ENCODE results near the gene CLCNKA. TPM values are rescaled to one million over a fixed set of nuclear protein-coding genes. Genes with fewer than 3 reads are reported as not detected.
"Not testable (repeated sequence)": the region's sequence is repeated elsewhere in the genome, so short reads cannot be mapped to it uniquely, and the experiment has no call there.

Gene CLCNKA
- polyA plus RNA-seq, 1 of the 3 experiments (the other 2 are of a cell fraction), result 0.03 TPM

DNA sequence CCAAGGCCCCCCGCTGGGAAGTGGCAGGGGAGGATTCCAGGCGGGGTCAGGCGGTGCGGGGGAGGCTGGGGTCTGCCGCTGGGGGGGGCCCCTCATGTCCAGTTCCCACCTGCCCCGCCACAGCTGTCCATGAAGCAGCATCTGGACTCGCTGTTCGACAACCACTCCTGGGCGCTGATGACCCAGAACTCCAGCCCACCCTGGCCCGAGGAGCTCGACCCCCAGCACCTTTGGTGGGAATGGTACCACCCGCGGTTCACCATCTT is 7.1 kb downstream of the CLCNKA start:
- WGBS (ENCODE audit: low lambda C conversion rate), result 93% methylated on average over 6 of the region's 13 CpGs

DNA sequence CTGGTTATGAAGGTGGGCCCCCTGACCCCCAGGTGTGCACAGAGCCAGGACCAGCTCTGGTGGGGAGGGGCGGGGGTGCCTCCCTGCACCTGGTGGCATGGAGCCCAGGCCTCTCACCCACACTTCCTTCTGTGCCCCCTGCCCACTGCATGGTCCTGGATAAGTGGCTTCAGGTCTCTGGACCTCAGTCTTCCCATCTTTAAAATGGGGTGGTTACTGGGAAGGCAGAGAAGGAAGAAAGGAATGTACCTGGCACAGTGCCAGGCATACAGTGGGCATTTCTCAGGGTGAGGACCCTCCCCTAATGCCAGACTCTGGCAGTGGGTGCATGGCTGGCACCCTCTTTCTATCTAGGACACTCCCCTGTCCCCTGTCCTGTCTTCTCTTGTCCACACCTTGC is 7.5 kb downstream of the CLCNKA start:
- H3K4me1 ChIP-seq (ENCODE audit: control insufficient read depth in 1 of 2, insufficient read depth in 2 of 2, low read depth in 1 of 2, low read length in 1 of 2), result peaks cover 0 to 11% of the 10 kb centered on the region in 2 experiments; a peak in 1 of 4 replicates
- no peaks in the 10 kb centered on the region for H3K36me3 ChIP-seq (replicated peaks in 1 of 2; ENCODE audit: control insufficient read depth in 1 of 2, insufficient read depth in 2 of 2, low read length in 1 of 2)
- CTCF ChIA-PET, result interaction anchor here (5.8 kb wide), 1 partner anchor 20 kb away, joined by 44 read pairs; no protein-coding TSS in a partner anchor
- H4K20me1 ChIP-seq (ENCODE audit: insufficient read depth), result no peaks in the 10 kb centered on the region
- H3K4me3 ChIP-seq (ENCODE audit: low read depth in 2 of 2, low read length in 1 of 2), result no peak overlapping the region
- TF ChIP-seq GATA2 (CRISPR knock-in tag; IDR thresholded peaks at IDR 0.05) (no peak), EZH2phosphoT487 (IDR thresholded peaks at IDR 0.05; ENCODE audit: borderline replicate concordance, low read depth) (no peak), RFX5 (IDR thresholded peaks at IDR 0.05; ENCODE audit: low read length) (no peak)
- no peak overlapping the region for H3K27ac ChIP-seq (ENCODE audit: low read depth in 2 of 2, low read length in 1 of 2)
- H3F3A ChIP-seq (replicated peaks; ENCODE audit: insufficient read depth), result no peaks in the 10 kb centered on the region
- no peak for DNase-seq
- WGBS (ENCODE audit: low lambda C conversion rate), result 67% methylated on average over 1 of the region's 1 CpG
- H3K9me2 ChIP-seq, result no peaks in the 10 kb centered on the region
- H3K4me2 ChIP-seq, result no peak overlapping the region
- no peak overlapping the region for H2AFZ ChIP-seq (ENCODE audit: low read depth)
- H3K9me3 ChIP-seq, result no peaks in the 10 kb centered on the region
- no peaks in the 10 kb centered on the region for H3K79me2 ChIP-seq (ENCODE audit: insufficient read depth)
- no peaks in the 10 kb centered on the region for H3K27me3 ChIP-seq (ENCODE audit: insufficient read depth)
- H3K9ac ChIP-seq, result no peak overlapping the region
- POLR2A ChIA-PET, result no interaction called here

More for the DNA sequence above, 7.1 kb downstream of the CLCNKA start:
- POLR2A ChIA-PET; H3K79me2 ChIP-seq (ENCODE audit: insufficient read depth); H3K27ac ChIP-seq (ENCODE audit: low read depth in 2 of 2, low read length in 1 of 2); H3K4me2 ChIP-seq; H3K4me3 ChIP-seq (ENCODE audit: low read depth in 2 of 2, low read length in 1 of 2); H3F3A ChIP-seq (replicated peaks; ENCODE audit: insufficient read depth); DNase-seq; H3K9me2 ChIP-seq; H2AFZ ChIP-seq (ENCODE audit: low read depth); H3K9ac ChIP-seq; H4K20me1 ChIP-seq (ENCODE audit: insufficient read depth); H3K27me3 ChIP-seq (ENCODE audit: insufficient read depth); H3K9me3 ChIP-seq; H3K36me3 ChIP-seq (replicated peaks in 1 of 2; ENCODE audit: control insufficient read depth in 1 of 2, insufficient read depth in 2 of 2, low read length in 1 of 2): not testable (repeated sequence)
- CTCF ChIA-PET, result interaction anchor here (5.8 kb wide), 1 partner anchor 20 kb away, joined by 44 read pairs; no protein-coding TSS in a partner anchor
- peaks cover 0 to 11% of the 10 kb centered on the region in 2 experiments; a peak in 1 of 4 replicates for H3K4me1 ChIP-seq (ENCODE audit: control insufficient read depth in 1 of 2, insufficient read depth in 2 of 2, low read depth in 1 of 2, low read length in 1 of 2)

DNA sequence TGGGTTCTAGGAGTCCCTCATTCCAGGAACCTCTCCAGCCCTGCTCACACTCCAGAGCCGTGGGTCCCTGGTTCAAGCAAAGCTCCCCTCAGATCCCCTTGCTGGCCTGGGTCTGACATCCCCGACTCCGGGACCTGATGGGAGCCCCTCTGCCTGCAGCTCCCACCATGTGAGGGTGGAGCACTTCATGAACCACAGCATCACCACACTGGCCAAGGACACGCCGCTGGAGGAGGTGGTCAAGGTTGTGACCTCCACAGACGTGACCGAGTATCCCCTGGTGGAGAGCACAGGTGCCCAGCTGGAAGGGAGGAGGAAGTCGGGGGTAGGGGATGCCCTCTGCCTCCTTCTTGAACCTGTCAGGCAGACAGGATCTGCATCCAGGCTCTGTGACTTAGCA is 9.7 kb downstream of the CLCNKA start:
- Histone ChIP-seq H3K9ac (no peak overlapping the region), H3K27me3 (ENCODE audit: insufficient read depth) (no peaks in the 10 kb centered on the region), H3K4me2 (no peak overlapping the region), H3K36me3 (replicated peaks in 1 of 2; ENCODE audit: control insufficient read depth in 1 of 2, insufficient read depth in 2 of 2, low read length in 1 of 2) (no peaks in the 10 kb centered on the region), H3K9me3 (no peaks in the 10 kb centered on the region), H3K9me2 (no peaks in the 10 kb centered on the region), H3K27ac (ENCODE audit: low read depth in 2 of 2, low read length in 1 of 2) (no peak overlapping the region), H3F3A (replicated peaks; ENCODE audit: insufficient read depth) (no peaks in the 10 kb centered on the region), H2AFZ (ENCODE audit: low read depth) (no peak overlapping the region), H4K20me1 (ENCODE audit: insufficient read depth) (no peaks in the 10 kb centered on the region), H3K4me1 (ENCODE audit: control insufficient read depth in 1 of 2, insufficient read depth in 2 of 2, low read depth in 1 of 2, low read length in 1 of 2) (peaks cover 0 to 11% of the 10 kb centered on the region in 2 experiments; a peak in 1 of 4 replicates), H3K4me3 (ENCODE audit: low read depth in 2 of 2, low read length in 1 of 2) (no peak overlapping the region), H3K79me2 (ENCODE audit: insufficient read depth) (no peaks in the 10 kb centered on the region)
- no peak for DNase-seq
- ChIA-PET POLR2A (no interaction called here), CTCF (interaction anchor here (1.0 to 5.8 kb wide), 8 partner anchors 14 to 240 kb away, joined by 3 to 44 read pairs (median 10); partner anchors contain the start of gene HSPB7)
- 80% methylated on average over 7 of the region's 8 CpGs for WGBS (ENCODE audit: low lambda C conversion rate)
- TF ChIP-seq TEAD4 (IDR thresholded peaks at IDR 0.05; ENCODE audit: borderline replicate concordance, insufficient read depth) (no peak), GATA2 (CRISPR knock-in tag; IDR thresholded peaks at IDR 0.05) (no peak), MXI1 (IDR thresholded peaks at IDR 0.05; ENCODE audit: low read depth, low read length) (no peak), CHD2 (IDR thresholded peaks at IDR 0.05; ENCODE audit: low read length, partially characterized antibody) (no peak), EZH2phosphoT487 (IDR thresholded peaks at IDR 0.05; ENCODE audit: borderline replicate concordance, low read depth) (no peak), SMC3 (IDR thresholded peaks at IDR 0.05; ENCODE audit: low read depth, low read length) (no peak), RAD21 (IDR thresholded peaks at IDR 0.05; ENCODE audit: low read length) (no peak), SIN3A (IDR thresholded peaks at IDR 0.05; ENCODE audit: borderline replicate concordance, low read depth, low read length) (no peak), EP300 (IDR thresholded peaks at IDR 0.05; ENCODE audit: borderline replicate concordance in 1 of 2, low read depth in 1 of 2, low read length in 1 of 2) (no peak), GABPA (IDR thresholded peaks at IDR 0.05; ENCODE audit: low read depth) (no peak), RFX5 (IDR thresholded peaks at IDR 0.05; ENCODE audit: low read length) (no peak)
- TF ChIP-seq, protein P1, sequence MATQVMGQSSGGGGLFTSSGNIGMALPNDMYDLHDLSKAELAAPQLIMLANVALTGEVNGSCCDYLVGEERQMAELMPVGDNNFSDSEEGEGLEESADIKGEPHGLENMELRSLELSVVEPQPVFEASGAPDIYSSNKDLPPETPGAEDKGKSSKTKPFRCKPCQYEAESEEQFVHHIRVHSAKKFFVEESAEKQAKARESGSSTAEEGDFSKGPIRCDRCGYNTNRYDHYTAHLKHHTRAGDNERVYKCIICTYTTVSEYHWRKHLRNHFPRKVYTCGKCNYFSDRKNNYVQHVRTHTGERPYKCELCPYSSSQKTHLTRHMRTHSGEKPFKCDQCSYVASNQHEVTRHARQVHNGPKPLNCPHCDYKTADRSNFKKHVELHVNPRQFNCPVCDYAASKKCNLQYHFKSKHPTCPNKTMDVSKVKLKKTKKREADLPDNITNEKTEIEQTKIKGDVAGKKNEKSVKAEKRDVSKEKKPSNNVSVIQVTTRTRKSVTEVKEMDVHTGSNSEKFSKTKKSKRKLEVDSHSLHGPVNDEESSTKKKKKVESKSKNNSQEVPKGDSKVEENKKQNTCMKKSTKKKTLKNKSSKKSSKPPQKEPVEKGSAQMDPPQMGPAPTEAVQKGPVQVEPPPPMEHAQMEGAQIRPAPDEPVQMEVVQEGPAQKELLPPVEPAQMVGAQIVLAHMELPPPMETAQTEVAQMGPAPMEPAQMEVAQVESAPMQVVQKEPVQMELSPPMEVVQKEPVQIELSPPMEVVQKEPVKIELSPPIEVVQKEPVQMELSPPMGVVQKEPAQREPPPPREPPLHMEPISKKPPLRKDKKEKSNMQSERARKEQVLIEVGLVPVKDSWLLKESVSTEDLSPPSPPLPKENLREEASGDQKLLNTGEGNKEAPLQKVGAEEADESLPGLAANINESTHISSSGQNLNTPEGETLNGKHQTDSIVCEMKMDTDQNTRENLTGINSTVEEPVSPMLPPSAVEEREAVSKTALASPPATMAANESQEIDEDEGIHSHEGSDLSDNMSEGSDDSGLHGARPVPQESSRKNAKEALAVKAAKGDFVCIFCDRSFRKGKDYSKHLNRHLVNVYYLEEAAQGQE (IDR thresholded peaks at IDR 0.05; ENCODE audit: low read depth, low read length), result no peak
- TF ChIP-seq, protein P2, sequence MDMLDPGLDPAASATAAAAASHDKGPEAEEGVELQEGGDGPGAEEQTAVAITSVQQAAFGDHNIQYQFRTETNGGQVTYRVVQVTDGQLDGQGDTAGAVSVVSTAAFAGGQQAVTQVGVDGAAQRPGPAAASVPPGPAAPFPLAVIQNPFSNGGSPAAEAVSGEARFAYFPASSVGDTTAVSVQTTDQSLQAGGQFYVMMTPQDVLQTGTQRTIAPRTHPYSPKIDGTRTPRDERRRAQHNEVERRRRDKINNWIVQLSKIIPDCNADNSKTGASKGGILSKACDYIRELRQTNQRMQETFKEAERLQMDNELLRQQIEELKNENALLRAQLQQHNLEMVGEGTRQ (IDR thresholded peaks at IDR 0.05; ENCODE audit: borderline replicate concordance, low read depth, low read length), result no peak
- TF ChIP-seq, protein P3, sequence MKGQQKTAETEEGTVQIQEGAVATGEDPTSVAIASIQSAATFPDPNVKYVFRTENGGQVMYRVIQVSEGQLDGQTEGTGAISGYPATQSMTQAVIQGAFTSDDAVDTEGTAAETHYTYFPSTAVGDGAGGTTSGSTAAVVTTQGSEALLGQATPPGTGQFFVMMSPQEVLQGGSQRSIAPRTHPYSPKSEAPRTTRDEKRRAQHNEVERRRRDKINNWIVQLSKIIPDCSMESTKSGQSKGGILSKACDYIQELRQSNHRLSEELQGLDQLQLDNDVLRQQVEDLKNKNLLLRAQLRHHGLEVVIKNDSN (IDR thresholded peaks at IDR 0.05; ENCODE audit: borderline replicate concordance, low read depth), result no peak
- TF ChIP-seq, protein P4, sequence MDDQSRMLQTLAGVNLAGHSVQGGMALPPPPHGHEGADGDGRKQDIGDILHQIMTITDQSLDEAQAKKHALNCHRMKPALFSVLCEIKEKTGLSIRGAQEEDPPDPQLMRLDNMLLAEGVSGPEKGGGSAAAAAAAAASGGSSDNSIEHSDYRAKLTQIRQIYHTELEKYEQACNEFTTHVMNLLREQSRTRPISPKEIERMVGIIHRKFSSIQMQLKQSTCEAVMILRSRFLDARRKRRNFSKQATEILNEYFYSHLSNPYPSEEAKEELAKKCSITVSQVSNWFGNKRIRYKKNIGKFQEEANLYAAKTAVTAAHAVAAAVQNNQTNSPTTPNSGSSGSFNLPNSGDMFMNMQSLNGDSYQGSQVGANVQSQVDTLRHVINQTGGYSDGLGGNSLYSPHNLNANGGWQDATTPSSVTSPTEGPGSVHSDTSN (IDR thresholded peaks at IDR 0.05), result no peak
